GM12875 (cell line): ENCODE results near the gene PODXL2.

Experiments used
- H3K4me3 ChIP-seq: one replicate; pipeline ENCODE4 v1.5.1; 2011; ENCODE audit warnings: low read depth, low read length, control low read depth
- TF ChIP-seq, protein P1 (sequence below): IDR thresholded peaks from 2 replicates; pipeline ENCODE4 v1.5.1; 2011; ENCODE audit warnings: low read depth, mild to moderate bottlenecking, control low read depth, inconsistent platforms, low read length, moderate library complexity, borderline replicate concordance; ENCODE audit not compliant: insufficient read depth

PODXL2 gene

GRCh38 chr3:127670761-127671522 lies 42.0 kb downstream of the PODXL2 start:
- TF ChIP-seq, protein P1, sequence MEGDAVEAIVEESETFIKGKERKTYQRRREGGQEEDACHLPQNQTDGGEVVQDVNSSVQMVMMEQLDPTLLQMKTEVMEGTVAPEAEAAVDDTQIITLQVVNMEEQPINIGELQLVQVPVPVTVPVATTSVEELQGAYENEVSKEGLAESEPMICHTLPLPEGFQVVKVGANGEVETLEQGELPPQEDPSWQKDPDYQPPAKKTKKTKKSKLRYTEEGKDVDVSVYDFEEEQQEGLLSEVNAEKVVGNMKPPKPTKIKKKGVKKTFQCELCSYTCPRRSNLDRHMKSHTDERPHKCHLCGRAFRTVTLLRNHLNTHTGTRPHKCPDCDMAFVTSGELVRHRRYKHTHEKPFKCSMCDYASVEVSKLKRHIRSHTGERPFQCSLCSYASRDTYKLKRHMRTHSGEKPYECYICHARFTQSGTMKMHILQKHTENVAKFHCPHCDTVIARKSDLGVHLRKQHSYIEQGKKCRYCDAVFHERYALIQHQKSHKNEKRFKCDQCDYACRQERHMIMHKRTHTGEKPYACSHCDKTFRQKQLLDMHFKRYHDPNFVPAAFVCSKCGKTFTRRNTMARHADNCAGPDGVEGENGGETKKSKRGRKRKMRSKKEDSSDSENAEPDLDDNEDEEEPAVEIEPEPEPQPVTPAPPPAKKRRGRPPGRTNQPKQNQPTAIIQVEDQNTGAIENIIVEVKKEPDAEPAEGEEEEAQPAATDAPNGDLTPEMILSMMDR = no peak
- H3K4me3 ChIP-seq = no peak overlapping the region

GRCh38 chr3:127671523-127672428 lies 42.8 kb downstream of the PODXL2 start:
- TF ChIP-seq, protein P1 = no peak

DNA sequence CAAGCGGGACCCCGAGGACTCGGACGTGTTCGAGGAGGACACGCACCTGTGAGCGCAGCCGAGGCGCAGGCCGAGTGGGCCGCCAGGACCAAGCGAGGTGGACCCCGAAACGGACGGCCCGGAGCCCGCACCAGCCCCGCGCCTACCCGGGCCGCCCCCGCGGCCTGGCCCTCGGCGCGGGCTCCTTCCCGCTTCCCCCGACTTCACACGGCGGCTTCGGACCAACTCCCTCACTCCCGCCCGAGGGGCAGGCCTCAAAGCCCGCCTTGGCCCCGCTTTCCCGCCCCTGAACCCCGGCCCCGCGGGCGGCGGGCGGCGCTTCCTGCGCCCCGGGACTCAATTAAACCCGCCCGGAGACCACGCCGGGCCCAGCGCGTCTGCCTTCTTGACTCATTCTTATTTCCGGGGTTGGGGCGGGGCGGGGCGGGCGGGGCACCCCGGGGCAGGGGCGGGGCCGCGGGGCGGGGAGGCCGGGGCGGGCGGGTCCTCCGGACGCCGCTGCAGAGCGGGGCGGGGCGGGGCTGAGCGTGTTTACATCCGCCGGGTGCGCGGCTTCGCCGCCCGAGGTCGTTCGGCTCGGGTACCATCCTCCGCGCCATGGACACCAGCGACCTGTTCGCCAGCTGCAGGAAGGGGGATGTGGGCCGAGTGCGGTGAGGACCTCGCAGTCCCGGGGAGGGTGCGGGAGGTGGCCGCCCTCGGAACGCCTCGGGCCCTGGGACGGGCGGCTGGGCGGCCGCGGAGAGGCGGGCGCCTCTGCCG lies 43.6 kb downstream of the PODXL2 start, which contains the start of gene ABTB1:
TSS of gene ABTB1 (plus strand) at position 524 of the 762 bp plus-strand sequence. CDS start at position 598, 74 bp downstream.
- TF ChIP-seq, protein P1 = no peak

More at GRCh38 chr3:127671523-127672428, 42.8 kb downstream of the PODXL2 start:
- H3K4me3 ChIP-seq = peak overlapping the region; percentile 85

DNA sequence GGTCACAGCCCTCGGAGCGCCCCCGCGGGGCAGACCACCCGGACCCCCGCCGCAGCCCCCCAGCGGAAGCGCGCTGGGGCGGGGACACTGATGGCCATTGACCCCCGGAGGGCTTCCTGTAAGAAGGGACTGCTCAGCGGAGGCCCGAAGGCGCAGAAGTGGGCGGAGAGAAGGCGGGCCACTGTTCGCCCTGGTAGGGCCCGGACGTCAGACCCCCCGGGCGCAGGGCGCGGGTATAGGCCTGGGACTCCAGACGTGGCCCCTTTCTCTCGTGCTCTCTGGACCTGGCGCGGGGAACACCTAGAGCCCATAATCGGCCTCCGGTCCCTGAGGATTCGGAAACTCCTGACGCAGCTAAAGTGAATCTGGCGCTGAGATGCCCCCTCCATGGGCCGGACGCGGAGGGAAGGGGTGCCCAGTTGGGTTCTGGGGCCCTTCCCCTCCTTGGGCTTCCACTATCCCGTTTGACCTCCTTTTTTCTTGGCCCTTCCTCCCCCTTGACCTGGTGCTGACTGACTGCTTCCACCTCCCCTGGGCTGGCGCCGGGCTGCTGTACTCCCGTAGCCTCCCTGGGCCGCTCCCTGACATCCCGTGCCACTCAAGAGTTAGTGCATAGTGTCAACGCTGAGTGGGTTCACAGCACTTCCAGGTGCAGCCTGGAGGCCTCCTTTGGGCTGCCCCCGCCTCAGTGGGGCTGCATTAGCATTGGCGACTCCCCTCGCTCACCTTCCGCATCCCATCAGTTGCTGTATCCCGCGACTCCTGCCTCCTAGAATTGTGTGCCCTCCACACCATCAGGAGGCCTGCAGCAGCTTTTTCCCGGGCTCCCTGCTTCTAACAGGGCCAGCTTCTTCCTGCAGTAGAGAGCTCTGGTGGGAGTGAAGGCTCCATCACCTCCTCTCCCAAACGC lies 44.5 kb downstream of the PODXL2 start:
- H3K4me3 ChIP-seq = peak overlapping the region; percentile 86
- TF ChIP-seq, protein P1 = no peak

More for the DNA sequence above, 43.6 kb downstream of the PODXL2 start, which contains the start of gene ABTB1:
- peak within 1 kb of the TSS; percentile 86 for H3K4me3 ChIP-seq

GRCh38 chr3:127674101-127674721 lies 45.2 kb downstream of the PODXL2 start:
- no peak overlapping the region for H3K4me3 ChIP-seq
- TF ChIP-seq, protein P1 = no peak
